GM18858 (cell line): ENCODE results near the gene FHL5.
"Not testable (repeated sequence)": the region's sequence is repeated elsewhere in the genome, so short reads cannot be mapped to it uniquely, and the experiment has no call there.

Source experiments
- ATAC-seq: cut with Tn5 transposase; IDR thresholded peaks from one replicate; pipeline ENCODE4 v1.9.1; 2021; ENCODE audit not compliant: unreplicated experiment

The FHL5 gene

GRCh38 chr6:96608074-96608473 is 45.1 kb downstream of the FHL5 start:
- no peak for ATAC-seq

GRCh38 chr6:96610019-96610418 is 47.1 kb downstream of the FHL5 start:
- peak; percentile 36 for ATAC-seq

- peak; percentile 77 for ATAC-seq
These were observed 48.5 kb downstream of the FHL5 start for GRCh38 chr6:96611342-96611991.

GRCh38 chr6:96613291-96613999 is 50.5 kb downstream of the FHL5 start:
- no peak for ATAC-seq

- no peak for ATAC-seq
These were observed 57.9 kb downstream of the FHL5 start for GRCh38 chr6:96620851-96621250.

- ATAC-seq, result no peak
These were observed 59.1 kb downstream of the FHL5 start for GRCh38 chr6:96621983-96622382.

GRCh38 chr6:96624957-96625356 is 62.0 kb downstream of the FHL5 start:
- peak; percentile 48 for ATAC-seq

- peak; percentile 90 for ATAC-seq
These were observed 63.9 kb downstream of the FHL5 start for GRCh38 chr6:96626759-96627364.

- no peak for ATAC-seq
These were observed 68.3 kb downstream of the FHL5 start for GRCh38 chr6:96631248-96631647.

- ATAC-seq, result not testable (repeated sequence)
These were observed 75.1 kb downstream of the FHL5 start for GRCh38 chr6:96637979-96638378.

GRCh38 chr6:96645106-96645505 is 82.2 kb downstream of the FHL5 start:
- ATAC-seq, result no peak

- ATAC-seq, result peak; percentile 85
These were observed 87.0 kb downstream of the FHL5 start for GRCh38 chr6:96649926-96650325.

GRCh38 chr6:96651816-96652215 is 88.9 kb downstream of the FHL5 start:
- peak; percentile 35 for ATAC-seq

GRCh38 chr6:96652552-96652951 is 89.6 kb downstream of the FHL5 start:
- ATAC-seq, result no peak

GRCh38 chr6:96653181-96653580 is 90.3 kb downstream of the FHL5 start:
- no peak for ATAC-seq

- no peak for ATAC-seq
These were observed 93.6 kb downstream of the FHL5 start for GRCh38 chr6:96656567-96656966.

- no peak for ATAC-seq
These were observed 94.4 kb downstream of the FHL5 start for GRCh38 chr6:96657344-96657743.

GRCh38 chr6:96659084-96659845 is 96.3 kb downstream of the FHL5 start:
- ATAC-seq, result peak; percentile 57
